Esophagus squamous epithelium (tissue), 4 donors: Measurements from ENCODE around the gene OR2A1.
"Not testable (repeated sequence)": the region's sequence is repeated elsewhere in the genome, so short reads cannot be mapped to it uniquely, and the experiment has no call there.

Experiments used
- CTCF ChIP-seq, 6 experiments: fragments of 450-650 bp in 4 of 6; fragments of 200-600 bp in 2 of 6; sonication (generic) in 2 of 6; IDR thresholded peaks; one replicate each; pipeline ENCODE4 v1.5.1; 2016 to 2019; ENCODE audit warnings: antibody characterized with exemption in 6 of 6, mild to moderate bottlenecking in 4 of 6, moderate library complexity in 4 of 6
- POLR2A ChIP-seq, 4 donors: fragments of 450-650 bp; IDR thresholded peaks; one replicate each; pipeline ENCODE4 v1.6.1; 2017; ENCODE audit warnings: antibody characterized with exemption in 4 of 4, mild to moderate bottlenecking in 4 of 4, moderate library complexity in 3 of 4

- not testable (repeated sequence) for TF ChIP-seq POLR2A, CTCF (IDR thresholded peaks at IDR 0.05)
Observed at GRCh38 chr7:144331996-144332288, 19.7 kb downstream of the OR2A1 start.
